Fibroblast of lung (primary cell): ENCODE data around the gene DERL3.

Experiments
- CTCF ChIP-seq, 2 donors: IDR thresholded peaks in 1 of 2; conservative IDR thresholded peaks in 1 of 2; 1 replicate in 1 of 2; 2 replicates in 1 of 2; pipeline ENCODE4 v1.5.1; 2011 to 2012; ENCODE audit warnings: low read length in 2 of 2, control low read depth in 1 of 2, inconsistent platforms in 1 of 2, low read depth in 1 of 2, mild to moderate bottlenecking in 1 of 2
- EZH2 ChIP-seq: IDR thresholded peaks from 2 replicates; pipeline ENCODE4 v1.5.1; 2012; ENCODE audit warnings: low read length, control low read depth, mild to moderate bottlenecking; ENCODE audit errors: missing control alignments

GRCh38 chr22:23789638-23790037, 49.2 kb downstream of the DERL3 start:
- TF ChIP-seq CTCF (conservative IDR thresholded peaks at IDR 0.05 in 1 of 2, IDR thresholded peaks at IDR 0.05 in 1 of 2; ENCODE audit: low read depth in 1 of 2, low read length in 2 of 2): no peak
- TF ChIP-seq EZH2: no peak
